ENCODE measurements around the gene COMT. TPM values are rescaled to one million over a fixed set of nuclear protein-coding genes. Genes with fewer than 3 reads are reported as not detected.

Gene COMT
- total RNA-seq, 1 experiment from 2014 or later = 96.0 TPM

GRCh38 chr22:19975707-19976035 is 34.1 kb downstream of the COMT start:
- no peaks in the 10 kb centered on the region for H3K9me3 Mint-ChIP-seq (ENCODE audit: unreplicated experiment)
- no peaks in the 10 kb centered on the region for H3K27me3 Mint-ChIP-seq (ENCODE audit: insufficient read depth, unreplicated experiment)
- ChIA-PET CTCF (no interaction called here), POLR2A (no interaction called here)
- no TSS peak for BruUV-seq (replicated peaks)
- Histone ChIP-seq H3K4me1 (peaks cover 5% of the 10 kb centered on the region; the same call in 1 of the 2 replicates), H3K36me3 (ENCODE audit: control insufficient read depth, insufficient read depth, low read length) (no peaks in the 10 kb centered on the region; the same call in 1 of the 2 replicates), H3K4me3 (ENCODE audit: low read depth, low read length) (no peak overlapping the region), H3K9me3 (no peaks in the 10 kb centered on the region), H3K27me3 (replicated peaks; ENCODE audit: control insufficient read depth, insufficient read depth, low read length) (no peaks in the 10 kb centered on the region)
- no peak overlapping the region for H3K4me3 Mint-ChIP-seq (ENCODE audit: unreplicated experiment)
- TF ChIP-seq CTCF (IDR thresholded peaks at IDR 0.05; ENCODE audit: insufficient read depth in 1 of 2, low read depth in 1 of 2, low read length in 1 of 2, severe bottlenecking in 1 of 2, unreplicated experiment in 1 of 2) = no peak
- peaks cover 5% of the 10 kb centered on the region for H3K4me1 Mint-ChIP-seq (ENCODE audit: low read depth, unreplicated experiment)
- H3K36me3 Mint-ChIP-seq (ENCODE audit: insufficient read depth, unreplicated experiment) = peaks cover 19% of the 10 kb centered on the region
- H3K27ac Mint-ChIP-seq (ENCODE audit: unreplicated experiment) = no peak overlapping the region
- DNase-seq = no peak
- intact Hi-C loops (cut with micrococcal nuclease; ENCODE audit: unreplicated experiment) = no loop called here

GRCh38 chr22:19976671-19977070 is 35.1 kb downstream of the COMT start:
- H3K9me3 Mint-ChIP-seq (ENCODE audit: unreplicated experiment) = no peaks in the 10 kb centered on the region
- no peak for TF ChIP-seq CTCF (IDR thresholded peaks at IDR 0.05; ENCODE audit: insufficient read depth in 1 of 2, low read depth in 1 of 2, low read length in 1 of 2, severe bottlenecking in 1 of 2, unreplicated experiment in 1 of 2)

GRCh38 chr22:19977296-19978243 is 36.0 kb downstream of the COMT start:
- no peaks in the 10 kb centered on the region for H3K27me3 ChIP-seq (replicated peaks; ENCODE audit: control insufficient read depth, insufficient read depth, low read length)
- no peak overlapping the region for H3K4me3 ChIP-seq (ENCODE audit: low read depth, low read length)
- no peak for DNase-seq
- Mint-ChIP-seq H3K27me3 (ENCODE audit: insufficient read depth, unreplicated experiment) (no peaks in the 10 kb centered on the region), H3K4me3 (ENCODE audit: unreplicated experiment) (no peak overlapping the region), H3K9me3 (ENCODE audit: unreplicated experiment) (no peaks in the 10 kb centered on the region), H3K36me3 (ENCODE audit: insufficient read depth, unreplicated experiment) (peaks cover 6% of the 10 kb centered on the region), H3K27ac (ENCODE audit: unreplicated experiment) (no peak overlapping the region), H3K4me1 (ENCODE audit: low read depth, unreplicated experiment) (no peaks in the 10 kb centered on the region)
- no peaks in the 10 kb centered on the region for H3K36me3 ChIP-seq (ENCODE audit: control insufficient read depth, insufficient read depth, low read length)
- no peaks in the 10 kb centered on the region for H3K9me3 ChIP-seq
- CTCF ChIA-PET = interaction anchor here (0.6 kb wide), 1 partner anchor 11 kb away, joined by 3 read pairs; no protein-coding TSS in a partner anchor
- TF ChIP-seq CTCF (IDR thresholded peaks at IDR 0.05; ENCODE audit: insufficient read depth in 1 of 2, low read depth in 1 of 2, low read length in 1 of 2, severe bottlenecking in 1 of 2, unreplicated experiment in 1 of 2) = no peak
- BruUV-seq (replicated peaks) = no TSS peak
- intact Hi-C loops (cut with micrococcal nuclease; ENCODE audit: unreplicated experiment) = no loop called here
- POLR2A ChIA-PET = no interaction called here
- H3K4me1 ChIP-seq = no peaks in the 10 kb centered on the region

More at GRCh38 chr22:19976671-19977070, 35.1 kb downstream of the COMT start:
- Mint-ChIP-seq H3K4me1 (ENCODE audit: low read depth, unreplicated experiment) (no peaks in the 10 kb centered on the region), H3K27ac (ENCODE audit: unreplicated experiment) (no peak overlapping the region), H3K27me3 (ENCODE audit: insufficient read depth, unreplicated experiment) (no peaks in the 10 kb centered on the region), H3K36me3 (ENCODE audit: insufficient read depth, unreplicated experiment) (peaks cover 12% of the 10 kb centered on the region), H3K4me3 (ENCODE audit: unreplicated experiment) (no peak overlapping the region)
- intact Hi-C loops (cut with micrococcal nuclease; ENCODE audit: unreplicated experiment) = no loop called here
- Histone ChIP-seq H3K9me3 (no peaks in the 10 kb centered on the region), H3K27me3 (replicated peaks; ENCODE audit: control insufficient read depth, insufficient read depth, low read length) (no peaks in the 10 kb centered on the region), H3K4me3 (ENCODE audit: low read depth, low read length) (no peak overlapping the region), H3K4me1 (no peaks in the 10 kb centered on the region), H3K36me3 (ENCODE audit: control insufficient read depth, insufficient read depth, low read length) (no peaks in the 10 kb centered on the region)
- ChIA-PET POLR2A (no interaction called here), CTCF (no interaction called here)
- no TSS peak for BruUV-seq (replicated peaks)
- no peak for DNase-seq

Data from Caco-2 (cell line).